Stimulated activated CD4-positive, alpha-beta T cell treated with anti-CD3 and anti-CD28 coated beads, Interleukin-2, amount 100 ng/mL, for 4 hours (primary cell): ENCODE results near the gene PARD3.
"Not testable (repeated sequence)": the region's sequence is repeated elsewhere in the genome, so short reads cannot be mapped to it uniquely, and the experiment has no call there.

Experiments used
- DNase-seq: peaks from one replicate; pipeline ENCODE4 v3.0.0-alpha.2; 2020; ENCODE audit warnings: low read depth

Gene PARD3

DNA sequence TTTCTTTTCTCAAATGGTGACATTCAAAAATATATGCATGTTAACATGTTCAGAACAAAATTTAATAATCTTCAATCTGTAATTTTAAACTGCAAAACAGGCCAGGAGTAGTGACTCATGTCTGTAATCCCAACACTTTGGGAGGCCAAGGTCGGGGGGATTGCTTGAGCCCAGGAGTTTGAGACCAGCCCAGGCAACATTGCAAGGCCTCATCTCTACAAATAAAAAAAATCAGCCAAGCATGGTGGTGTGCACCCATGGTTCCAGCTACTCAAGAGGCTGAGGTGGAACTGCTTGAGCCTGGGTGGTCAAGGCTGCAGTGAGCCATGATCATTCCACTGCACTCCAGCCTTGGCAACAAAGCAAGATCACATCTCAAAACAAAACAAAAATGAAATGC is 394.3 kb downstream of the PARD3 start:
- DNase-seq = no peak

DNA sequence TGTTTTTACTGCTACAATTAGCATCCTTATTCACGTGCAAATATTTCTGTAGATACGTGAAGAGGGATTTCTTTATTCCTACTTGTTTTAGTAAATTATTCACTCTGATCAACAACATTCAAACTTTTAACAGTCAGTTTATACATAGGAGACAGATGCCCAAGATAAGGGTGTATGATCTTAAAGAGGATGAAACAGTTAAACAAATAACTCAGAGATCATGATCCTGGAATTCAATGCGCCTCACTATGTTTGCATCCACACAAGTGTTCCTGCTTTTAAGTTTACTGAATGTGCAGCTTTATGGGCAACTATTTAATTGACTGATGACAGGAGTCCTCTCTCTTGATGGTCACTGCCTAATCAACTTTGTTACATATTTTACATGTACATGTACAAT is 394.8 kb downstream of the PARD3 start:
- DNase-seq = no peak

DNA sequence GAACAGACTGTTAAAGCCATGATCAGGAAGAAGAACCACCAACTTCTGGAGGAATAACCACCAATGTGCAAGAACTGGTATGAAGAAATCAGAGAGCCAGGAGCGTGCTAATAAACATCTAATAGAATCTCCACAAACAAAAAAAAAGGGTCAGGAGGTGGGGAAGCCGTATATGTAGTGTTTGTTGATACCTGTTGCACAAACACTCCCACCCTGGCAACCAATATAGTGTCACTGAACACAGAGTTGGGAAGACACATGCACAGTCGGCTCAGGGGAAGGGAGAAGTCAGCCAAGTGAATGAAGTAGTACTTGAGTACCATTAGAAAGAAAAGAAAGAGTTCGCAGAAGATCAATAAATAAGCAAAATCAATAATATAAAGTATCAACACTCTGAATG is 400.1 kb downstream of the PARD3 start:
- DNase-seq = no peak

DNA sequence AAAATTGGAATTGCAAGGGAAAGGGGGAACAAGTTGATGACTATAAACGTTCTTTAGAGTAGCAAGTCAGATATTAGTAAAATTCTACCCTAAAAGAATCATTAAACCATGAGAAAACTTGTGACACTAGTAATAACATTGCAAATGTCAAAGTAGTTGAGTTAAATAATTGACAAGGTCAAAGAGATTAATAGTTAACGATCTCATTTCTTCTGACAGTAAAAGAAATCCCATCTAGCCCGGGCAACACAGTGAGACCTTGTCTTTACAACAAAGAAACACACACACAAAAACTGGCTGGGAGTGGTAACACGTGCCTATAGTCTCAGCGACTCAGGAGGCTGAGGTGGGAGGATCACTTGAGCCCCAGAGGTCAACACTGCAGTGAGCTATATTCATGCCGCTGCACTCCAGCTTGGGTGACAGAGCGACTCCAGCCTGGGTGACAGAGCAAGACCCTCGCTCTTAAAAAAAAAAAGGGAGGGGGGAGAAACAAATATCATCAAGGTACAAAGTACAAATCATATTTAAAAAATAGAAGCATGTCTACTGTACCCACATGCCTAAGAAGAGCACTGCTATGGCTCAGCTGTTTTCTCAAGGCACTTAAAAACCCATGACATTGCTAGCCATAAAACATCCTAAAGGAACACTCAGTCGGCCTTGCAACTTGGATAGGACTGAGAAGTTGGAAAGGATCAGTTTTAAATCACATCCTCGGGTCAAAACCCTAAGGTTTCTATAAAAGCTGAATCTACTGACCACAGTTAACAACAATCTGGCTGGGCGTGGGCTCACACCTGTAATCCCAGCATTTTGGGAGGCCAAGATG is 401.1 kb downstream of the PARD3 start:
- no peak for DNase-seq

DNA sequence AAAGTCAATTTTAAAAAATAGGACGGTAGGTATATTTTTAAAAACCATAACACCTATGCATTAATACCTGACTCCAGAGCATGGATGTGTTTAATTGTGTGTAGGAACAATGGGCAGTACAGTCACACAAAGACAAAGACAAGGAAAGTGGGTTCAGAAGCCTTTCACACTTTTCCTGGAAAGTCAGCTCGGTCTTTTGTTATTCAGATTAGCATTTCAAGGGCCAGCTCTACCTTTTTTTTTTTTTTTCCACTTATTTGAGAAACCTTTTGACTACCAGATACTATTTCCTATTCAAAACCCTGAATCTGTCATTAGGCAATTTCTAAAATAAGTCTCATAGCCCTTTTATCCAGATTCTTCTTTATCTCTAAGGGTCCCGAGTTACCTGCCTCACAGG is 401.9 kb downstream of the PARD3 start:
- no peak for DNase-seq

DNA sequence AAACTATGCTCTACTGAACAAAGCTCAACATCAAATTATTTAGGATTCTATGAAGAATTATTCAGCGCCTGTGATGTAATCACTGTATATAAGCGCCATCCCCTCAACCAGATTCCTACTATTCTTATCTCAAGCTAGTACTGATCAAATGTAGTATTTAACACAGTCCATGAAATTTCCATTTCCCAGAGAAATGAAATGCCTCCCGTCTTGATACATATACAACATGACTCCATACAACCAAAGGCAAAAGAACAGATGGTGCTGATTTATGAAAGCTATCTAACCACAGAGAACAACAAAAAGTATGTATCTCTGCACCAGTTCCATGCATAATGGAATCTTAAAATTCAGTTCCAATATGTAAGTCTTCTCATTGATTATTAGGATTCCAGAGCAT is 406.1 kb downstream of the PARD3 start:
- DNase-seq = no peak

DNA sequence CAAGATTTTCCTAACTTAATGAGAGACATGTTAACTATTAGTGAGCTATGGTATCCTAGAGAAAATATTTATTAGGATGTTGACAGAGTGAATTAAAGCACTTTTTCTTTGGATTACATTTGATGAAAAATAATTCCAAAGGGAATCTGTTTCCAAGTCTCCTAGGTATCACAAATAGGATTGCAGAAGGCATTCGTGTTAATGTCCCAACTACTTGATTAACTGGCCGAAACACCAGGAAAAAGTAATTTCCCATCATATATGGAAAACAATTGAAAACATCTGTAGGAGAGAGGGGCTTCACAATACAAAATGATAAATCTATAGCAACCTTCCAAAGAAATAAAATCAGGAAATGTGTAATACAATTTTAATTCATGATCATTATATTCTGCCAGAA is 406.7 kb downstream of the PARD3 start:
- DNase-seq = no peak

DNA sequence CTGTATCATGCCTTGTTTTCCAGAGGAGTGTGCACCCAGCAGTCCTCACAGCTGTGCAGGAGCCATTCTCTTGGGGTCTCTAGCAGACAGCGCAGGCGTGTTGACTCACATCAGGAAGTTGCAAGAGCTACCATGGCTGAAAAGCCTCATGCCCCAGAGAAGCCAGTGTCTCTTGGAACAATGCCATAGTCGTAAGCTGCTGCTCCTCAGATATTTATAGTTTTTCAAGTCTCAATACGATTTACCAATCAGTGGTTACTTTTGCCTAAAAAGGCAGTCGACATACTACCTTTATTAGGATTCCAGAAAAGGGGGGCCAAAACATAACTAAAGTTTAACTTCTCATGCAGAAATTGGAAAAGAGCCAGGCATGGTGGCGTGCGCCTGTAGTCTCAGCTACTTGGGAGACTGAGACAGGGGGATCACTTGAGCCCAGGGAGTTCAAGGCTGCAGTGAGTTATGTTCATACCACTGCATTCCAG is 407.7 kb downstream of the PARD3 start:
- DNase-seq = no peak

DNA sequence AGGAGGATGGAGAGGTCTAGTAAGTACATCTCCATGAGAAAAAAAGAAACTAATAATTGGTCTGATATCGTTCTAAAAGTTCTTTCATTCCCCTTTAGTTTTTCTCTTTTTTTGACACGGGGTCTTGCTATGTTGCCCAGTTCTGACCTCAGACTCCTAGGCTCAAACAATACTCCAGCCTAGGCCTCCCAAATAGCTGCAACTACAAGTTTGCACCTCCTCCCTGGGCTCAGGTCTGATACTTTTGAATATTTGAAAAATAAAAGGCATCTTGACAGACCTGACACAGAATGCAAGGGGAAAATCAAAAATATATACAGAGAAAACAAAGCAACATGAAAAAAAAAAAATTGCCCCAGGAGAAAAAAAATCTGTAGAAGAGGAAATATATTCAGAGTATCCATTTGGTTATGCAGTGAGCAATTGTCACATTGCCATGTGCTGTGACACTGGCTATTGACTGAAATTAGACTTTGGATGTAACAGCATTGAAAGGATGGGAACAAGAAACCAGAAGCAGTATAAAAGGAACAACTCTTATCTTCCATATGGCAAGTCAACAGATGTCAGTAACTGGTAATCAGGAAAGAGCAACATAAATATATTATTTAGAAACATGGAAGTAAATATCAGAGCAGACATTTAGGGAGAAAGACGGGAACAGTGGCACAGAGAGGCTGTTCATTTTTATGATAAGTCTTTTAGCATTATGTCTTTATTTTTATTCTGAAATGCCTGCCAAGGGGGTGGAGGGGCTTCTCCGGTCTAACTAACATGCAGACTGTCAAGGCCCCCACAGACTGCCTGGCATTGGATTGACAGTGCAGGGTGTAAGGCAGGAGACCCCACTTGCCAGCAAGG is 408.4 kb downstream of the PARD3 start:
- DNase-seq = no peak

DNA sequence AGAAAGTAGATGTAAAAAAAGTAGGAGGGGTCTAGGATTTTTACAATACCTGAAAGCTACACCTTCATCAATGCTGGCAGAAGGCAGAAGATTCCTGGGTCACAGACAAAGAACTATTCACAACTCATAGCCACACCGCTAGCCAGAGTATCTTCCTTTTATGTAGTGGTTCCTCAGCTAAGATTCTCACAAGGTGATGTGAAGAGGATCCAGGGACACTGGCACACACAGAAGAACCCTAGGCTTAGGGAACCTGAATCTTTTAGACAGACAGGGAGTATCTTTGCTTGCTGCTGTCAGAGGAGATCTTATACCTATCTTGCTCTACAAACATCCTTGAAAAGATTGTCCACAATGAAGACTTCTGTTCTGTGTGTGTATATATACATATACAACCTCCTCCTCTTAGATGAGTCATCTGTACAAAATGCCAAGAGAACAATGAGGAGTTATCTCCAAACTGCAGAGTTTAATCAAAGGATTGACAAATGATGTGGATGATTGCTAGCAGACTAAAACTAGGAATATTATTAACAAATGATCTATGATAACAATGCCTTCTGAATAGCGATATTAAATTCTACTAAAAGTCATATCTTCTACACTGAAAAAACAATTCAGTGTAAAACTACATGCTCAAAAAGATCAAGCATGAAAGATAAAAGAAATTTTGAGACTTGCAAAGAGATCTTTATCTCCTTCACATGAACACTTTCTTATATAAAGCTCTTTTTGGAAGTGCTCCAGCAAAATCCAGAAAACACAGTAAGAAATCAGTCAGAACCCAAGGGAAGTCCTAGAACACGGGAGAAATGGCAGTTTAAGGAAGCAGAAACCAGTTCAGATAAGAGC is 409.3 kb downstream of the PARD3 start:
- no peak for DNase-seq

DNA sequence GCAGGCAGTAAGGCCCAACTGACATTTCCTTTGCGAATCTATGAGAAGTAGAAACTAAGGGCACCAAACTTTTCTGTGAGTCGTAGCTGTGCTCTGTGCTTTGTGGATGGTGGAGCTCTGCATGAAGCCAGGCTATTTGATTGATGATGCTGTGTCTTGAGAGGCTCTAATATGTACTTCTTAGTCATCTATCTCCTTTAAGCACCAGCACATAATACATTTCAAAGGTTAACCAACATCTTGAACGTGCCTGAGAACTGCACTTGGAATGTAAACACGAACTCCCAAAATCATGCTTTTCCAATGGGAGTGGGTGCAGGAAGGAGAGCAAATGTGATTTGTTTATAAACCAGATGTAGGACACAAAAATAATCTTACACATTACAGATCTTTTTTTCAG is 411.6 kb downstream of the PARD3 start:
- DNase-seq = no peak

DNA sequence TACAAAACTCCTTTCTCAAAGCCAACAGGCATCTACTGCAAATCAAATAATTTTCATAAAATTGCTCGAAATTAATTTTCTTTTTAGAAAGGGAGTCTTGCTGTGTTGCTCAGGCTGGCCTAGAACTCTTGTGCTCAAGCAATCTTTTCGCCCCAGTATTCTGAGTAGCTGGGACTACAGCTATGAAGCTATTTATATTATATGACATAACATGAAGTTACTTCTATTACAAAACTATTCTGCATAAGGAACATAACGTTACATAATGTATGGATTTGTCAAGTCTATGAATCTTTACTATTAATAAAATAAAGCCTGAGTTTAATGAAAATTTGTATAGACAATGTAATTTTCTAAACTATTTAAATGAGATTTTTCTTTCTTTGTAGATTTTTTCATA is 415.0 kb downstream of the PARD3 start:
- no peak for DNase-seq

DNA sequence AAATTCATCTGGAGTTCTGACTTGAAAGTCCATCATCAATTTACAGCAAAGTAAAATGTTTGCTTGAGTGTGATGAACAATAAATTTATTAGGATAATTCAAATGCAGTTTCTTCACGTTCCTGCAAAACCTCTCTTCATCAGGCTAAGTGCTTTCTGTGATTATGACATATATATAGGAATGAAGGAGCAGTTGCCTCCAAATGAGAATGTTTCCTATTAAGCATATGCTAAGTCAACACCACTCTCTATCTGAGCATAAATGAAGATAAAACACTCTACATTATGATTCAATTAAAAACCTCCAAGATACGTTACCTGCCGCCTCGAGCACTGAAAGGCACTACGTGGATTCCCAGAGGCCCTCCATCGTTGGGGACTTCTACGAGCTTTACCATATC is 416.1 kb downstream of the PARD3 start:
- DNase-seq = no peak

DNA sequence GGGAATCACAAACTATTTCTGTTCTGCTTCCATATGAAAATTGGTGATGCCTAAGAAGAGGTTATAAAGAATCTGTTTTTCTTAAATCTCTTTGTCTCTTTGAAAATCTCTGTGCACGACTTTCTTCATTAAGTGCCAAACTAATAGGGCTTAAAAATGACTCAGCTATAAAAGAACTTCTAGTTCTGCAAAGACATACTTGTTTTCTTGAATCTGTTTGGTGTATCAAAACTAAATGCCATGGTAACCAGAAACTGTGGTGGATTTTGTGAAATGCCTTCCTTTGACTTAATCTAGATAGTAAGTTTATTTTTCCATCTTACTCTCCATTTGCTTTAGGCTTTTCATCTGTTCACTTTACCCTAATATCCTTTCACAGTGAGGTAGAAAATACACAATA is 417.8 kb downstream of the PARD3 start:
- no peak for DNase-seq

DNA sequence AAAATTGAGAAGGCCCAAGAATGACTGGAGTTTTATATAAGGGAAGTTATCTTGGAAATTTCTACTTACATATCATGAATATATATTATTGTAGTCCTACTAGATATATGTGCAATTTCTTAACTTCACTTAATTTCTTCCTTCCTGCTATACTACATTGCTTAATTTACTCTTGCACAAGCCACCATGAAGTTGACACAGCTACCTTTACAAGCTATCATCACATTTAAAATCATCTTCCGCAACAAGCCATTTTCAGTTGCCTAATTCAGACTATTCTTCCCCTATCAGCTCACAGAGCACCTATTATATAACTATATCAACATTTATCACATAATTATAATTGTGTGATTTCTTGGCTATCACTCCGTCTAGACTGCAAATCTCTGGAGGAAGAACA is 418.4 kb downstream of the PARD3 start:
- DNase-seq = no peak

DNA sequence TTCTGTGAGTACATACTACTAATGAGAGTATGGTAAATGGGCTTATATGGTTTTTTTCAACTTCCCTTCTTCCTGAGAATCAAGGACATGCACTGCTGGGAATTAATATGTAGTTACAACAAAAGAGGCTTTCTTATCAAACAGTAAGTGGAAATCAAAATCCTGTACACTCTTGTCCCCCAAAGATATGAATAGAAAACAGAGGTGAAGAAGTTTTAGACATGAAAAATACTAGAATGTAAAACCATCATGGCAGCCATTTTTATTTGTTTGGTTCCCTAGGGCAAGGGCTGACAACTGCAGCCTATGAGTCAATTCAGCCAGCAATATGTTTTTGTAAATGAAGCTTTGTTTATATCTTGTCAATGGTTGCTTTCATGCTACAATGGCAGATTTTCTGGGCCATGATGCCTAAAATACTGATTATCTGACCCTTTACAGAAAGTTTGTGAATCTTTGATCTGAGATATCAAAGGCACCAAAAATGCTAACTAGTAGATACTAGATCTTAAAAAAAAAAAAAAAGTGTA is 422.4 kb downstream of the PARD3 start:
- no peak for DNase-seq

DNA sequence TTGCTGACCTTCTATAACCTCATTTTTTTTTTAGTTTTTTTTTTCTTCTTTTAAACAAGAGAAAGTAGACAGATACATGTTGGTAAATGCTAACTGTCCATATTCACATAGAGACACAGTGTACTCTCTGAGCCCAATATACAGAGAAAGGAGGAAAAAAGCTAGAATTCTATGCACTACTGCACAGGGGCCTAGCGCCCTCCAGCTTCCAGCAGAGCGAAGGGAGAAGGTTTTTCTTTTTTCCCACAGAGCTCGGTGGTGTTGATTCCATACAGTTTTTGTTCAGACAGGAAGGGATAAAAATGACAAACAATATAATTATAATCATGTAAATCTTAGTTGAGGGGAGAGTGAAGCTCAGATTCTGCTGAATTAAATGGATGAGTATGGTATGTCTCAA is 423.9 kb downstream of the PARD3 start:
- not testable (repeated sequence) for DNase-seq

DNA sequence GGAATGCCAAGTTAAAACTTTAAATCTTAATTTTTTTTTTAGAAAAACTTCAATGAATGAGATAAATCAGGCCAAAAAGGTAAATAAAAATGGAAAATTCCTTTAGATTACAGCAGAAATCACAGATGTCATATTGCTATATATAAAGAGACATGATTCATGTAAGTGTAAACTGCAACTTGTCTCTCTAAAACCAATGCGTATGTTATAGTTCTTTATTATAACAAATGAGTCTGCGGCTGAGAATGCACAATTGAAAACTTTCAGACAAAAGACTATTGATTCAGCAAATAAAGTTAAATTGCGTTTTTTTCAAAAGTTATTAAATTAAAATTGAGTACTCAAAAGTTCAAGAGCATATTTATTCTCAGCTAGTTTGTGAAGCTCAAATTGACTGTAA is 425.3 kb downstream of the PARD3 start:
- no peak for DNase-seq

DNA sequence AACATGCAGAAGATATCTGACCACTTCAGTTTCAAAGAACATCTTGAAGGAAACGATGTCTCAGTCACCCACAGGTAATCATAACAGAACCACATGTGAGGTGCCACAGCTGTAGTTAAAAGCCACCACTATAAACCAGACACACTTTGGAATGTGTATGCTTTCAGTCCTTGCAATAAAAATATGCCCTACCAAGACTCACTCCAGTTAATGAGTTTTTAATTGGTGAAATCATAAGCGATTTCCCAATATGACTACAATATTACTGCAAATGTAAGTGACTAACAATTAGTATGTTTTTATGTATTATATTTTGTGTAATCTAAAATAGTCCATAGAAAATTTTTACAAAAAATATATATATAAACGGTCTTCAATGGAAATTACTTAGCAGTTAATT is 428.2 kb downstream of the PARD3 start:
- no peak for DNase-seq

DNA sequence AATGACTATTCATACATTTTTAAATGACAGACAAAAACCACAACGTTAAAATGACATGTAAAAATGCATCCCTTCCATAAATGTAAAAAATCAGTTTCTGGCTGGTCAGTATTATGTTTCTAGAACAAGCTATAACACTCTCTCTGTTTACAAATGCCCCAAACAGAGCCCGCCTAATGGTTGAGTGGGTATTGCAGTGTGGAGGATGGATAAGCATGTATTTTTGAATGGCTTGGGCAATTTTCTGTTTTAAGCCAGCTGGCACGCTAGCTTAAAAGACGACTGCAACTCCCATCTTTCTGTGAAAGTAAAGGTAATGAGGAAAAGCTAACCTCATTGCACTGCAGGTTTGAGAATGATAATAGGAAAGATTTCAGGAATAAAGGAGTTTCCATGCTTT is 430.7 kb downstream of the PARD3 start:
- no peak for DNase-seq

DNA sequence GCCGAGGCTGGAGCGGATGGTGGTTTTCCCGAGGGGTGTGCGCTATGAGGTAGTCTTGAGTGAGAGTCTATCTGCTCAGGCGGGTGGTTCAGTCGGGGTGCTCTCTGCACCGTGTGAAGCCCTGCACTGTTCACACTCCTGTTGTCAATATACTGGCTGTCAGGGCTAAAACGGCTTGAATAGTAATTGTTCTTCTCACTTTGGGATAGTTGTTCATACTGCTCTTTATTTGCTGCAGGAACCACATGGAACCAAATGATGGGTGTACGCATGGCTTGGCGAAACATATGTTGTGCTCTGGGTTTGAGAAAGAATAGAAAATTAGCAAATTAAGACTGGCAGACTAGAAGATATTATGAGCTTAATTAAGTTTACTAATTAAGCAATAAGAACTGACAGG is 432.5 kb downstream of the PARD3 start:
- DNase-seq = no peak

DNA sequence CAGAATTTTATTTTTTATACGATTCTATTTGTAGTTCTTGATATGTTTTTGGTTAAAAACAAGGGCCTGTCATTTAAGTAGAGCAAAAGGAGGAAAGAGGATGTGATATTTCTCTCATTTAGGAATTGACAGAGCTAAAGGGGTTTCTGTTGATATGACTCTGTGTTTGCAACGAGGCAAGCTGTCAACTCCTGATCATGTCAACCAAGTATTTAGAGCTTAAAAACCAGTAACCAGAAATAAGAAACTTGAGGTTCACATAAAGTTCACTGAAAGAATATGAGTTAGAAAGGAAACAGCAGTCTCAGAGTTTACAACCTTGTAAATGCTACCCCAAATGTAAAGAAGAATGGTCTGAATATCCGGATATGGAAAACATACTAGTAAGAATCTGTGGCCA is 434.2 kb downstream of the PARD3 start:
- DNase-seq = no peak
